ENCODE measurements around the gene SCN10A. TPM values are rescaled to one million over a fixed set of nuclear protein-coding genes. Genes with fewer than 3 reads are reported as not detected.

The SCN10A gene
- total RNA-seq, 1 experiment from 2014 or later, result not detected

- BruUV-seq (replicated peaks), result no TSS peak
- intact Hi-C loops (cut with micrococcal nuclease), result no loop called here
- no peaks in the 10 kb centered on the region for H3K36me3 Mint-ChIP-seq (ENCODE audit: insufficient read depth, unreplicated experiment)
- H3K4me1 Mint-ChIP-seq (ENCODE audit: insufficient read depth, unreplicated experiment), result no peaks in the 10 kb centered on the region
- no peak overlapping the region for H3K4me3 Mint-ChIP-seq (ENCODE audit: unreplicated experiment)
- H3K27me3 Mint-ChIP-seq (ENCODE audit: insufficient read depth, unreplicated experiment), result peaks cover 18% of the 10 kb centered on the region
- H3K27ac Mint-ChIP-seq (ENCODE audit: low read depth, unreplicated experiment), result no peak overlapping the region
- ChIA-PET CTCF (interaction anchor here (0.6 kb wide), 1 partner anchor 1911 kb away, joined by 3 read pairs; no protein-coding TSS in a partner anchor), POLR2A (no interaction called here)
- H3K9me3 Mint-ChIP-seq (ENCODE audit: unreplicated experiment), result no peaks in the 10 kb centered on the region
- DNase-seq (ENCODE audit: unreplicated experiment), result no peak
- TF ChIP-seq, protein P1, sequence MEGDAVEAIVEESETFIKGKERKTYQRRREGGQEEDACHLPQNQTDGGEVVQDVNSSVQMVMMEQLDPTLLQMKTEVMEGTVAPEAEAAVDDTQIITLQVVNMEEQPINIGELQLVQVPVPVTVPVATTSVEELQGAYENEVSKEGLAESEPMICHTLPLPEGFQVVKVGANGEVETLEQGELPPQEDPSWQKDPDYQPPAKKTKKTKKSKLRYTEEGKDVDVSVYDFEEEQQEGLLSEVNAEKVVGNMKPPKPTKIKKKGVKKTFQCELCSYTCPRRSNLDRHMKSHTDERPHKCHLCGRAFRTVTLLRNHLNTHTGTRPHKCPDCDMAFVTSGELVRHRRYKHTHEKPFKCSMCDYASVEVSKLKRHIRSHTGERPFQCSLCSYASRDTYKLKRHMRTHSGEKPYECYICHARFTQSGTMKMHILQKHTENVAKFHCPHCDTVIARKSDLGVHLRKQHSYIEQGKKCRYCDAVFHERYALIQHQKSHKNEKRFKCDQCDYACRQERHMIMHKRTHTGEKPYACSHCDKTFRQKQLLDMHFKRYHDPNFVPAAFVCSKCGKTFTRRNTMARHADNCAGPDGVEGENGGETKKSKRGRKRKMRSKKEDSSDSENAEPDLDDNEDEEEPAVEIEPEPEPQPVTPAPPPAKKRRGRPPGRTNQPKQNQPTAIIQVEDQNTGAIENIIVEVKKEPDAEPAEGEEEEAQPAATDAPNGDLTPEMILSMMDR (IDR thresholded peaks at IDR 0.05; ENCODE audit: unreplicated experiment), result no peak
Observed at GRCh38 chr3:38800511-38800910, 15.5 kb downstream of the SCN10A start.

DNA sequence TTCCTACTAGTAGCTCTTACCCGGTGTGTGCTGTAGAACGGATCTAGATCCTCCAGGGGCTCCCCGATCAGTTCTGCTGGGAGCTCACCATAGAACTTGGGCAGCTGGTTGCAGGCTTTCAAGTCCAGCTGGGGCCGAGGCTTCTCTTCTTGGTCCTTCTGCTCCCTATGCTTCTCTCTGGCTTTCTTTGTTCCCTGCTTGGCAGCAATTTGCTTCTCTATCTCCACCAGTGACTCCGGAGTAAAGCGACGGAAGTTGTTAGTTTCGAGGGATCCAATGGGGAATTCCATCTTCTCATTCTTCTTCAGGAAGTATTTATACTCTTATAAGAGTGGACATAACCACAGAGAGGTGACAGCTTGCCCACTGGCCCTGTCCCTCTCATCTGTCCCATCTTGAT lies 22.3 kb downstream of the SCN10A start:
- intact Hi-C loops (cut with micrococcal nuclease), result no loop called here
- Mint-ChIP-seq H3K36me3 (ENCODE audit: insufficient read depth, unreplicated experiment) (no peaks in the 10 kb centered on the region), H3K27ac (ENCODE audit: low read depth, unreplicated experiment) (no peak overlapping the region), H3K27me3 (ENCODE audit: insufficient read depth, unreplicated experiment) (peaks cover 13% of the 10 kb centered on the region), H3K4me3 (ENCODE audit: unreplicated experiment) (no peak overlapping the region), H3K9me3 (ENCODE audit: unreplicated experiment) (no peaks in the 10 kb centered on the region), H3K4me1 (ENCODE audit: insufficient read depth, unreplicated experiment) (no peaks in the 10 kb centered on the region)
- no TSS peak for BruUV-seq (replicated peaks)
- ChIA-PET POLR2A (no interaction called here), CTCF (no interaction called here)
- TF ChIP-seq, protein P1 (IDR thresholded peaks at IDR 0.05; ENCODE audit: unreplicated experiment), result no peak
- no peak for DNase-seq (ENCODE audit: unreplicated experiment)

DNA sequence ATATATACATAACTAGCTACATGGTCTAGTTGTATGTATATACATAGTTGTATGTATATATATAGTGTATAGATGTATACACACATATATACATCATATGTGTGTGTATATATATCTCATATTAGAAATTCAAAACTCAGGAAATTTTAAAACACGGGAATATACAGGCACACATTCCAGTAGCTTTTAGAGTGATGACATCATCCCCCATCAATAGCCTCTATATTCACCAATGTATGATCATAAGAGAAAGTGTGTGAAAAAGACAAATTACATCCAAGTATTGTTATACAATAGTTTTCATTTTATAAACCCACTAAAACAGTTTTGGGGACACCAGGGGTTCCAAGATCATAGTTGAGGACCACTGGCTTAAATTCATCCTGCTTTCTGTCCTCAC lies 23.0 kb downstream of the SCN10A start:
- Mint-ChIP-seq H3K36me3 (ENCODE audit: insufficient read depth, unreplicated experiment) (no peaks in the 10 kb centered on the region), H3K9me3 (ENCODE audit: unreplicated experiment) (no peaks in the 10 kb centered on the region), H3K4me3 (ENCODE audit: unreplicated experiment) (no peak overlapping the region), H3K27ac (ENCODE audit: low read depth, unreplicated experiment) (no peak overlapping the region), H3K27me3 (ENCODE audit: insufficient read depth, unreplicated experiment) (peaks cover 16% of the 10 kb centered on the region), H3K4me1 (ENCODE audit: insufficient read depth, unreplicated experiment) (no peaks in the 10 kb centered on the region)
- TF ChIP-seq, protein P1 (IDR thresholded peaks at IDR 0.05; ENCODE audit: unreplicated experiment), result no peak
- POLR2A ChIA-PET, result no interaction called here
- CTCF ChIA-PET, result interaction anchor here (0.5 kb wide), 1 partner anchor 71 kb away, joined by 3 read pairs; no protein-coding TSS in a partner anchor
- BruUV-seq (replicated peaks), result no TSS peak
- no peak for DNase-seq (ENCODE audit: unreplicated experiment)
- intact Hi-C loops (cut with micrococcal nuclease), result no loop called here

GRCh38 chr3:38782148-38782547 lies 33.9 kb downstream of the SCN10A start:
- Mint-ChIP-seq H3K36me3 (ENCODE audit: insufficient read depth, unreplicated experiment) (no peaks in the 10 kb centered on the region), H3K27ac (ENCODE audit: low read depth, unreplicated experiment) (no peak overlapping the region), H3K4me1 (ENCODE audit: insufficient read depth, unreplicated experiment) (no peaks in the 10 kb centered on the region), H3K9me3 (ENCODE audit: unreplicated experiment) (no peaks in the 10 kb centered on the region), H3K4me3 (ENCODE audit: unreplicated experiment) (no peak overlapping the region), H3K27me3 (ENCODE audit: insufficient read depth, unreplicated experiment) (peaks cover 44% of the 10 kb centered on the region)
- ChIA-PET CTCF (no interaction called here), POLR2A (no interaction called here)
- intact Hi-C loops (cut with micrococcal nuclease), result no loop called here
- TF ChIP-seq, protein P1 (IDR thresholded peaks at IDR 0.05; ENCODE audit: unreplicated experiment), result no peak
- BruUV-seq (replicated peaks), result no TSS peak
- DNase-seq (ENCODE audit: unreplicated experiment), result no peak
